Ovary (tissue), 9 donors: ENCODE measurements around the gene TRPM2. TPM values are rescaled to one million over a fixed set of nuclear protein-coding genes. Genes with fewer than 3 reads are reported as not detected.

Experiments
- DNase-seq, 5 donors: peaks; one replicate each; pipeline ENCODE4 v3.0.0-alpha.2; 2019 to 2020
- H3K27ac ChIP-seq, 2 donors: fragments of 200-600 bp; one replicate each; pipeline versions ENCODE4 v1.5.1 to v1.8.0; 2019 to 2022
- H3K27me3 ChIP-seq: fragments of 200-600 bp; one replicate; pipeline ENCODE4 v1.8.0; 2022
- H3K36me3 ChIP-seq: fragments of 200-600 bp; sonication (generic); one replicate; pipeline ENCODE4 v1.5.1; 2019
- H3K4me1 ChIP-seq: one replicate; pipeline ENCODE4 v1.8.1; 2013; ENCODE audit warnings: mild to moderate bottlenecking, moderate library complexity; ENCODE audit not compliant: insufficient read depth
- H3K4me3 ChIP-seq: fragments of 200-600 bp; sonication (generic); one replicate; pipeline ENCODE4 v1.5.1; 2017
- H3K9me3 ChIP-seq, 2 donors: fragments of 200-600 bp in 1 of 2; sonication (generic) in 1 of 2; one replicate each; pipeline versions ENCODE4 v1.5.1 to v1.8.1; 2013 to 2019; ENCODE audit warnings: mild to moderate bottlenecking in 1 of 2, moderate library complexity in 1 of 2
- CTCF ChIP-seq, 3 donors: fragments of 450-650 bp in 2 of 3; fragments of 200-600 bp in 1 of 3; IDR thresholded peaks; one replicate each; pipeline versions ENCODE4 v1.5.1 to v1.8.0; 2016 to 2022; ENCODE audit warnings: antibody characterized with exemption in 3 of 3, mild to moderate bottlenecking in 1 of 3
- EP300 ChIP-seq: sonication (generic); formaldehyde crosslinking; IDR thresholded peaks from one replicate; pipeline ENCODE4 v1.6.1; 2017; ENCODE audit warnings: antibody characterized with exemption
- POLR2A ChIP-seq: fragments of 450-650 bp; IDR thresholded peaks from one replicate; pipeline ENCODE4 v1.6.1; 2017; ENCODE audit warnings: antibody characterized with exemption, mild to moderate bottlenecking, moderate library complexity
- WGBS, 3 donors: extraction: QIAGEN DNeasy Blood & Tissue Kit in 1 of 3; methylation state at CpG; one replicate each; pipeline versions ENCODE4 v1.1.5 to v1.1.7; 2013 to 2017; 5-methylcytosine and 5-hydroxymethylcytosine counted together
- intact Hi-C, 4 donors: fragments of 100-400 bp; cut with DNase I; formaldehyde crosslinking; loops; one replicate each; pipeline versions ENCODE4 v1.11.0 to v1.15.1; 2022 to 2023
- polyA plus RNA-seq, 2 donors: library from polyadenylated mRNA; stranded (reverse); fragments of 200-250 nt in 1 of 2; fragments of 350-450 nt in 1 of 2; fragmentation: Illumina TruSeq in 1 of 2; extraction: RNeasy Lipid Tissue Mini Kit (QIAGEN cat#74804) in 1 of 2; gene quantifications; one replicate each; pipeline ENCODE4 v1.2.3, GENCODE V29; 2013 to 2014
- total RNA-seq, 7 donors: library from RNA; depleted of rRNA in 2 of 7; stranded (reverse); fragments of >200 nt in 2 of 7; fragmentation: NEBNext Ultra II Directional in 3 of 7; extraction: Animal tissue kit (Norgen Biotek cat#: 25700) in 3 of 7; gene quantifications; one replicate each; pipeline versions ENCODE4 v1.1.0 to v1.2.4, GENCODE V29; 2016 to 2023
- donor health status: DM: no; HTN: no; CAD: no; lungs with moderate emphysema.
- donor health status: DM: no; HTN: no; CAD: no.
- donor health status: Bipolar disorder and iron deficiency.
- donor health status: DM: yes; HTN: yes; CAD: no.
- donor health status: DM: no; HTN: no; CAD: no.
- donor health status: DM: yes; HTN: yes; CAD: no.

Gene TRPM2
- total and polyA plus RNA-seq, 9 donors = 0.48 to 7.0 (median 1.8) TPM

GRCh38 chr21:44428281-44428960 is 75.0 kb downstream of the TRPM2 start:
- Histone ChIP-seq H3K4me1 (no peaks in the 10 kb centered on the region), H3K27me3 (no peaks in the 10 kb centered on the region), H3K9me3 (no peaks in the 10 kb centered on the region), H3K36me3 (no peaks in the 10 kb centered on the region), H3K27ac (no peak overlapping the region), H3K4me3 (no peak overlapping the region)
- DNase-seq = peak in 1 of 5 donors; percentile 5
- WGBS, 3 donors = 44 to 46% (median 45%) methylated on average over 3 of the region's 3 CpGs
- TF ChIP-seq POLR2A (no peak), CTCF (IDR thresholded peaks at IDR 0.05) (no peak), EP300 (no peak)
- intact Hi-C loops = no loop called here

- no peak for DNase-seq
- Histone ChIP-seq H3K36me3 (no peaks in the 10 kb centered on the region), H3K9me3 (no peaks in the 10 kb centered on the region), H3K27me3 (no peaks in the 10 kb centered on the region), H3K27ac (no peak overlapping the region), H3K4me3 (no peak overlapping the region), H3K4me1 (no peaks in the 10 kb centered on the region)
- TF ChIP-seq CTCF (IDR thresholded peaks at IDR 0.05) (no peak), POLR2A (no peak), EP300 (no peak)
- WGBS, 3 donors = 75 to 81% (median 77%) methylated on average over 1 of the region's 1 CpG
- intact Hi-C loops = no loop called here
These were observed 76.5 kb downstream of the TRPM2 start for GRCh38 chr21:44429894-44430293.

- Histone ChIP-seq H3K36me3 (no peaks in the 10 kb centered on the region), H3K4me1 (no peaks in the 10 kb centered on the region), H3K4me3 (no peak overlapping the region), H3K27me3 (no peaks in the 10 kb centered on the region), H3K27ac (no peak overlapping the region), H3K9me3 (no peaks in the 10 kb centered on the region)
- intact Hi-C loops = no loop called here
- WGBS, 3 donors = 87 to 91% (median 88%) methylated on average over 4 of the region's 4 CpGs
- no peak for TF ChIP-seq EP300
- TF ChIP-seq POLR2A = no peak
- no peak for TF ChIP-seq CTCF (IDR thresholded peaks at IDR 0.05)
- no peak for DNase-seq
These were observed 77.9 kb downstream of the TRPM2 start for GRCh38 chr21:44431300-44431699.

GRCh38 chr21:44432841-44433790 is 79.7 kb downstream of the TRPM2 start:
- Histone ChIP-seq H3K27ac (no peak overlapping the region), H3K4me1 (no peaks in the 10 kb centered on the region), H3K27me3 (no peaks in the 10 kb centered on the region), H3K4me3 (no peak overlapping the region), H3K9me3 (no peaks in the 10 kb centered on the region), H3K36me3 (no peaks in the 10 kb centered on the region)
- TF ChIP-seq POLR2A = no peak
- TF ChIP-seq EP300 = no peak
- no peak for TF ChIP-seq CTCF (IDR thresholded peaks at IDR 0.05)
- intact Hi-C loops = no loop called here
- DNase-seq = peak in 1 of 5 donors; percentile 6
- 80 to 82% (median 80%) methylated on average over 34 of the region's 34 CpGs for WGBS, 3 donors
